Stomach (tissue), 9 donors: Measurements from ENCODE around the gene FHAD1. TPM values are rescaled to one million over a fixed set of nuclear protein-coding genes. Genes with fewer than 3 reads are reported as not detected.
"Not testable (repeated sequence)": the region's sequence is repeated elsewhere in the genome, so short reads cannot be mapped to it uniquely, and the experiment has no call there.

Experiments used
- DNase-seq, 2 donors: peaks; one replicate each; pipeline versions ENCODE4 v3.0.0 to v3.0.0-alpha.2; 2013 to 2019
- H3K27ac ChIP-seq, 5 donors: fragments of 200-600 bp in 4 of 5; sonication (generic) in 4 of 5; one replicate each; pipeline ENCODE4 v1.5.1; 2013 to 2019; ENCODE audit warnings: mild to moderate bottlenecking in 1 of 5, moderate library complexity in 1 of 5
- H3K27me3 ChIP-seq, 3 donors: fragments of 200-600 bp; sonication (generic); one replicate each; pipeline ENCODE4 v1.5.1; 2017 to 2019; ENCODE audit warnings: mixed run types in 1 of 3
- H3K36me3 ChIP-seq, 4 donors: fragments of 200-600 bp; sonication (generic); 1 replicate in 3 of 4; 2 replicates in 1 of 4; pipeline ENCODE4 v1.5.1; 2016 to 2019
- H3K4me1 ChIP-seq, 4 donors: fragments of 200-600 bp; sonication (generic); one replicate each; pipeline ENCODE4 v1.5.1; 2016 to 2019
- H3K4me3 ChIP-seq, 4 donors: fragments of 200-600 bp; sonication (generic) in 3 of 4; one replicate each; pipeline ENCODE4 v1.5.1; 2016 to 2019; ENCODE audit warnings: mild to moderate bottlenecking in 1 of 4
- H3K9me3 ChIP-seq, 4 donors: fragments of 200-600 bp; sonication (generic); one replicate each; pipeline ENCODE4 v1.5.1; 2016 to 2019
- EP300 ChIP-seq: sonication (generic); formaldehyde crosslinking; IDR thresholded peaks from one replicate; pipeline ENCODE4 v1.6.1; 2017; ENCODE audit warnings: antibody characterized with exemption
- POLR2A ChIP-seq, 4 donors: fragments of 450-650 bp; IDR thresholded peaks; one replicate each; pipeline ENCODE4 v1.6.1; 2016; ENCODE audit warnings: antibody characterized with exemption in 4 of 4, control low read depth in 2 of 4, mild to moderate bottlenecking in 1 of 4, moderate library complexity in 1 of 4
- POLR2AphosphoS5 ChIP-seq, 3 donors: sonication (generic); formaldehyde crosslinking; IDR thresholded peaks; one replicate each; pipeline ENCODE4 v1.6.1; 2016; ENCODE audit warnings: antibody characterized with exemption in 3 of 3
- WGBS, 5 donors: extraction: QIAGEN DNeasy Blood & Tissue Kit in 3 of 5; methylation state at CpG; one replicate each; pipeline versions ENCODE4 v1.1.5 to v1.1.7; 2013 to 2018; 5-methylcytosine and 5-hydroxymethylcytosine counted together
- intact Hi-C: fragments of 100-400 bp; cut with DNase I; formaldehyde crosslinking; loops from one replicate; pipeline ENCODE4 v1.15.1; 2023; ENCODE audit warnings: low total_unique reads
- polyA plus RNA-seq, 3 donors: library from polyadenylated mRNA; stranded (reverse); fragments of 200-250 nt; gene quantifications; one replicate each; pipeline ENCODE4 v1.2.3, GENCODE V29; 2013
- total RNA-seq, 5 donors: library from RNA; depleted of rRNA; stranded (reverse); fragments of >200 nt; gene quantifications; one replicate each; pipeline versions ENCODE4 v1.1.0 to v1.2.3, GENCODE V29; 2014 to 2016
- TF ChIP-seq, protein P1 (sequence below), 7 experiments: fragments of 450-650 bp in 4 of 7; fragments of 200-600 bp in 3 of 7; sonication (generic) in 3 of 7; IDR thresholded peaks; one replicate each; pipeline ENCODE4 v1.5.1; 2016 to 2019; ENCODE audit warnings: antibody characterized with exemption in 7 of 7, control low read depth in 2 of 7, mild to moderate bottlenecking in 1 of 7
- donor health status: healthy with polysubstance abuse.
- donor health status: Bipolar disorder and iron deficiency.
- donor health status: healthy.

The FHAD1 gene
- total and polyA plus RNA-seq, 8 donors = 0.38 to 5.1 (median 1.4) TPM; not detected in 2

DNA sequence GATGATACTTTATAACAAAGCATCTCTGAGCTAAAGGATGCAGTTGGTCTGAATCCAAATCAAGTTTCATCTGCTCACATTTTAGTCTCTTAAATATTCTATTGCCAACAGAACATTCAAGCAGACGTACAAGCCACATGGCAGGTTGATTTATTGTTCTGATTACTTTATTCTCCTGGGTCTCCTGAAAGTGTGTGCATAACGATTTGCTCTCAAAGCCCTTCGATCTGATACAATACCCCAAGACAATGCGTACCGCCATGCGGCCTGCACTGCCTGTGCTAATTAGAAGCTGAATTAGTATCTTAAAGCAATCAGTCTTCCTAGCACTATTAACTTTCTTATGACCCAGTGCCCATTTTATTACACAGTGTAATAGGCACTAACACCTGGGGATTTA is 56.9 kb downstream of the FHAD1 start:
- Histone ChIP-seq H3K36me3 (no peaks in the 10 kb centered on the region), H3K4me1 (peaks cover 0 to 14% (median 5%) of the 10 kb centered on the region in 4 donors), H3K4me3 (no peak overlapping the region), H3K27me3 (no peaks in the 10 kb centered on the region), H3K9me3 (no peaks in the 10 kb centered on the region), H3K27ac (no peak overlapping the region)
- no peak for TF ChIP-seq EP300
- TF ChIP-seq, protein P1, sequence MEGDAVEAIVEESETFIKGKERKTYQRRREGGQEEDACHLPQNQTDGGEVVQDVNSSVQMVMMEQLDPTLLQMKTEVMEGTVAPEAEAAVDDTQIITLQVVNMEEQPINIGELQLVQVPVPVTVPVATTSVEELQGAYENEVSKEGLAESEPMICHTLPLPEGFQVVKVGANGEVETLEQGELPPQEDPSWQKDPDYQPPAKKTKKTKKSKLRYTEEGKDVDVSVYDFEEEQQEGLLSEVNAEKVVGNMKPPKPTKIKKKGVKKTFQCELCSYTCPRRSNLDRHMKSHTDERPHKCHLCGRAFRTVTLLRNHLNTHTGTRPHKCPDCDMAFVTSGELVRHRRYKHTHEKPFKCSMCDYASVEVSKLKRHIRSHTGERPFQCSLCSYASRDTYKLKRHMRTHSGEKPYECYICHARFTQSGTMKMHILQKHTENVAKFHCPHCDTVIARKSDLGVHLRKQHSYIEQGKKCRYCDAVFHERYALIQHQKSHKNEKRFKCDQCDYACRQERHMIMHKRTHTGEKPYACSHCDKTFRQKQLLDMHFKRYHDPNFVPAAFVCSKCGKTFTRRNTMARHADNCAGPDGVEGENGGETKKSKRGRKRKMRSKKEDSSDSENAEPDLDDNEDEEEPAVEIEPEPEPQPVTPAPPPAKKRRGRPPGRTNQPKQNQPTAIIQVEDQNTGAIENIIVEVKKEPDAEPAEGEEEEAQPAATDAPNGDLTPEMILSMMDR (IDR thresholded peaks at IDR 0.05) = no peak
- TF ChIP-seq POLR2AphosphoS5 (IDR thresholded peaks at IDR 0.05) = no peak
- no peak for TF ChIP-seq POLR2A (IDR thresholded peaks at IDR 0.05)
- no peak for DNase-seq
- intact Hi-C loops = loop anchor here (10.0 kb wide), 1 partner anchor 179 kb away; no protein-coding TSS in a partner anchor
- WGBS, 5 donors = 79 to 89% (median 84%) methylated on average over 6 of the region's 6 CpGs

- no peak overlapping the region for H3K4me3 ChIP-seq
- intact Hi-C loops = loop anchor here (10.0 kb wide), 1 partner anchor 180 kb away; no protein-coding TSS in a partner anchor
- 22 to 30% (median 26%) methylated on average over 15 of the region's 15 CpGs for WGBS, 5 donors
Measured at GRCh38 chr1:15304708-15305467, 57.9 kb downstream of the FHAD1 start.

DNA sequence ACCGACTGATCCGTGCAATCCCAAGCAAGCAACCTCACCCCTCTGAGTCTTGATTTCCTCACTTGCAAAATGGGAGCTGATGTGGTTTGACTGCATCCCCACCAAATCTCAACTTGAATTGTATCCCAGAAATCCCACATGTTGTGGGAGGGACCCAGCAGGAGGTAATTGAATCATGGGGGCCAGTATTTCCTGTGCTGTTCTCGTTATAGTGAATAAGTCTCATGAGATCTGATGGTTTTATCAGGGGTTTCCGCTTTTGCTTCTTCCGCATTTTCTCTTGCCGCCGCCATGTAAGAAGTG is 58.4 kb downstream of the FHAD1 start:
- Histone ChIP-seq H3K4me3 (no peak overlapping the region), H3K36me3 (no peaks in the 10 kb centered on the region), H3K4me1 (peaks cover 0 to 14% (median 7%) of the 10 kb centered on the region in 4 donors), H3K9me3 (no peaks in the 10 kb centered on the region), H3K27ac (no peak overlapping the region), H3K27me3 (no peaks in the 10 kb centered on the region)
- 85 to 97% (median 89%) methylated on average over 7 of the region's 7 CpGs for WGBS, 5 donors
- intact Hi-C loops = loop anchor here (10.0 kb wide), 1 partner anchor 181 kb away; no protein-coding TSS in a partner anchor
- TF ChIP-seq POLR2A (IDR thresholded peaks at IDR 0.05) = no peak
- TF ChIP-seq POLR2AphosphoS5 (IDR thresholded peaks at IDR 0.05) = no peak
- TF ChIP-seq, protein P1 (IDR thresholded peaks at IDR 0.05) = no peak
- no peak for TF ChIP-seq EP300
- no peak for DNase-seq

More at GRCh38 chr1:15304708-15305467, 57.9 kb downstream of the FHAD1 start:
- TF ChIP-seq, protein P1 (IDR thresholded peaks at IDR 0.05) = peak in 6 of 7 experiments; percentile 9 to 97 (median 84)
- TF ChIP-seq EP300 = no peak
- no peaks in the 10 kb centered on the region for H3K9me3 ChIP-seq
- no peaks in the 10 kb centered on the region for H3K36me3 ChIP-seq
- no peak overlapping the region for H3K27ac ChIP-seq
- H3K4me1 ChIP-seq = peaks cover 0 to 14% (median 7%) of the 10 kb centered on the region in 4 donors
- peak; percentile 76 to 85 for DNase-seq
- no peaks in the 10 kb centered on the region for H3K27me3 ChIP-seq

DNA sequence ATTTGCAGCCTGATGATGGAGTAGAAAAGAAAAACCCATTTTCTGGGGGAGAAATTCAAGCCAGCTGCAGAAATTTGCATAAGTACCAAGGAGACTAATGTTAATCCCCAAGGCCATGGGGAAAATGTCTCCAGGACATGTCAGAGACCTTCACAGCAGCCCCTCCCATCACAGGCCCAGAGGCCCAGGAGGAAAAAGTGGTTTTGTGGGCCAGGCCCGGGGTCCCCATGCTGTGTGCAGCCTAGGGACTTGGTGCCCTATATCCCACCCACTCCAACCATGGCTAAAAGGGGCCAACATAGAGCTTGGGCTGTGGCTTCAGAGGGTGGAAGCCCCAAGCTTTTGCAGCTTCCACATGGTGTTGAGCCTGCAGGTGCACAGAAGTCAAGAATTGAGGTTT is 59.3 kb downstream of the FHAD1 start:
- not testable (repeated sequence) for H3K27me3 ChIP-seq, H3K4me3 ChIP-seq, H3K9me3 ChIP-seq, H3K36me3 ChIP-seq, DNase-seq, H3K27ac ChIP-seq
- intact Hi-C loops = loop anchor here (10.0 kb wide), 1 partner anchor 182 kb away; no protein-coding TSS in a partner anchor
- peaks cover 0 to 14% (median 7%) of the 10 kb centered on the region in 4 donors for H3K4me1 ChIP-seq
- 50 to 93% (median 78%) methylated on average over 1 of the region's 1 CpG; no CpG with 5 or more reads in 1 of the 5 donors for WGBS, 5 donors

DNA sequence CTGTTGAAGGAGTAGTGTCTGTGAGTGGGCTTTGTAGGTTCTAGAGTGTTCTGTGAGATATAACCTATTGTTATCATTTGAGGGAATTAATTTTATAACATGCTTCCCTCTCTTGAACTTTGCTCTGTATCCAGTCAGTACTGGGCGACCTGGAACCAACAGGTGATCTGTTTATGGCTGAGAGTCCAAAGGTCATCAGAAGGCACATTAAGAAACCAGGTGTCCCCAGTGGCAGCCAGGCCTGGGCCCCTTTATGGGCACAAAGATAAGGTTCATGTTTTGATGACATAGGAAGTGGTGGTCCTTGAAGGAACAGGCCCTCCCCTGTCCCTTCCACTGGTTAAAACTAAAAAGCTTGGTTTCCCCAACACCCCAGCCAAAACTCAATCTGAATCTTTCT is 61.1 kb downstream of the FHAD1 start:
- peak in 1 of 2 donors; percentile 67 for DNase-seq
- Histone ChIP-seq H3K4me1 (peaks cover 0 to 14% (median 7%) of the 10 kb centered on the region in 4 donors), H3K27ac (peak overlapping the region; percentile 37 to 60 (median 55)), H3K36me3 (no peaks in the 10 kb centered on the region), H3K27me3 (no peaks in the 10 kb centered on the region), H3K4me3 (no peak overlapping the region), H3K9me3 (no peaks in the 10 kb centered on the region)
- TF ChIP-seq POLR2A (IDR thresholded peaks at IDR 0.05) (no peak), EP300 (no peak), POLR2AphosphoS5 (IDR thresholded peaks at IDR 0.05) (no peak)
- TF ChIP-seq, protein P1 (IDR thresholded peaks at IDR 0.05) = no peak
- 26 to 56% (median 40%) methylated on average over 1 of the region's 1 CpG for WGBS, 5 donors
- intact Hi-C loops = loop anchor here (10.0 kb wide), 1 partner anchor 183 kb away; no protein-coding TSS in a partner anchor
